HCT116 (cell line): ENCODE results near the gene PHF14. TPM values are rescaled to one million over a fixed set of nuclear protein-coding genes. Genes with fewer than 3 reads are reported as not detected.

Experiments used
- ATAC-seq: fragments of 200-7000 bp; cut with Tn5 transposase; 2 replicates; pipeline ENCODE4 v1.9.1; 2020; ENCODE audit warnings: mild to moderate bottlenecking, moderate library complexity
- BruUV-seq: library from RNA; stranded (reverse); fragments of 400-500 nt; replicated peaks from 2 replicates; lab custom pipeline; 2021; lab: Mats Ljungman, UMichigan
- CTCF ChIA-PET: fragments of 300-600 bp; sonication (Branson Sonifier 250); formaldehyde crosslinking; loops from one replicate; lab custom pipeline; 2021; ENCODE audit warnings: antibody characterized with exemption; lab: Charles Lee
- POLR2A ChIA-PET: fragments of 300-600, 350-600 bp; sonication (Branson Sonifier 250); formaldehyde crosslinking; loops from one replicate; lab custom pipeline; 2021; ENCODE audit warnings: antibody characterized with exemption; lab: Charles Lee
- RAD21 ChIA-PET, 2 experiments: fragments of 300-600 bp; sonication (Branson Sonifier 250); formaldehyde crosslinking; loops; one replicate each; lab custom pipeline; 2023; ENCODE audit warnings: low total read pairs in 2 of 2; ENCODE audit not compliant: uncharacterized antibody in 2 of 2, unreplicated experiment in 2 of 2, low non-redundant PET in 1 of 2; lab: Charles Lee
- DNase-seq: peaks from one replicate; pipeline ENCODE4 v3.0.0-alpha.2; 2010; ENCODE audit warnings: low read depth, low spot score
- H2AFZ ChIP-seq: fragments of 200-600 bp; shearing (Covaris generic), sonication (generic); 2 replicates; pipeline ENCODE4 v1.6.1; 2017; ENCODE audit warnings: low read depth, mixed run types, mixed read lengths, antibody characterized with exemption, low read length; ENCODE audit not compliant: poor library complexity, severe bottlenecking
- H3K27ac ChIP-seq: 2 replicates; pipeline ENCODE4 v1.5.1; 2012; ENCODE audit warnings: low read depth, low read length
- H3K27me3 ChIP-seq: fragments of 200-600 bp; sonication (generic); 2 replicates; pipeline ENCODE4 v1.6.1; 2016; ENCODE audit warnings: mixed run types, low read length, mixed read lengths; ENCODE audit not compliant: insufficient read depth
- H3K36me3 ChIP-seq, 2 experiments: fragments of 200-500 bp in 1 of 2; fragments of 200-600 bp in 1 of 2; sonication (Bioruptor generic) in 1 of 2; sonication (generic) in 1 of 2; 2 replicates each; pipeline versions ENCODE4 v1.5.1 to v1.6.1; 2014 to 2016; ENCODE audit warnings: low read length in 2 of 2, inconsistent platforms in 1 of 2, mixed read lengths in 1 of 2, mixed run types in 1 of 2; ENCODE audit not compliant: insufficient read depth in 2 of 2, control insufficient read depth in 1 of 2
- H3K4me1 ChIP-seq, 2 experiments: fragments of 200-600 bp in 1 of 2; sonication (generic) in 1 of 2; 2 replicates each; pipeline versions ENCODE4 v1.5.1 to v1.6.1; 2012 to 2017; ENCODE audit warnings: low read length in 2 of 2, inconsistent platforms in 1 of 2, mild to moderate bottlenecking in 1 of 2, mixed read lengths in 1 of 2, mixed run types in 1 of 2, moderate library complexity in 1 of 2; ENCODE audit not compliant: insufficient read depth in 2 of 2, control insufficient read depth in 1 of 2
- H3K4me2 ChIP-seq: fragments of 200-600 bp; sonication (generic); 2 replicates; pipeline ENCODE4 v1.6.1; 2017; ENCODE audit warnings: mixed run types, low read length, mixed read lengths
- H3K4me3 ChIP-seq, 2 experiments: fragments of 200-600 bp in 1 of 2; sonication (generic) in 1 of 2; replicated peaks in 1 of 2; 2 replicates each; pipeline ENCODE4 v1.5.1; 2011 to 2016; ENCODE audit warnings: low read length in 2 of 2, control low read depth in 1 of 2, low read depth in 1 of 2, mild to moderate bottlenecking in 1 of 2, mixed read lengths in 1 of 2, mixed run types in 1 of 2
- H3K79me2 ChIP-seq: fragments of 200-600 bp; sonication (generic); 2 replicates; pipeline ENCODE4 v1.6.1; 2017; ENCODE audit warnings: mild to moderate bottlenecking, mixed run types, low read length, moderate library complexity, mixed read lengths; ENCODE audit not compliant: insufficient read depth
- H3K9ac ChIP-seq: fragments of 200-600 bp; sonication (generic); 2 replicates; pipeline ENCODE4 v1.6.1; 2016; ENCODE audit warnings: low read length, mixed read lengths
- H3K9me2 ChIP-seq: fragments of 200-600 bp; sonication (generic), shearing (Covaris generic); 2 replicates; pipeline ENCODE4 v1.6.1; 2017; ENCODE audit warnings: mixed run types, mild to moderate bottlenecking, moderate library complexity; ENCODE audit not compliant: insufficient read depth
- H3K9me3 ChIP-seq, 2 experiments: fragments of 200-500 bp in 1 of 2; fragments of 200-600 bp in 1 of 2; sonication (Bioruptor generic) in 1 of 2; sonication (generic) in 1 of 2; 2 replicates each; pipeline ENCODE4 v1.6.1; 2014 to 2017; ENCODE audit warnings: low read length in 2 of 2, mixed read lengths in 2 of 2, inconsistent platforms in 1 of 2, low read depth in 1 of 2, mild to moderate bottlenecking in 1 of 2, mixed run types in 1 of 2, moderate library complexity in 1 of 2; ENCODE audit not compliant: control insufficient read depth in 1 of 2, insufficient read depth in 1 of 2
- H4K20me1 ChIP-seq: fragments of 200-600 bp; sonication (generic), shearing (Covaris generic); 2 replicates; pipeline ENCODE4 v1.6.1; 2017; ENCODE audit warnings: mixed run types, mild to moderate bottlenecking, moderate library complexity; ENCODE audit not compliant: insufficient read depth
- CBX3 ChIP-seq: IDR thresholded peaks from 2 replicates; pipeline ENCODE4 v1.6.1; 2012; ENCODE audit warnings: low read depth
- CEBPB ChIP-seq: IDR thresholded peaks from 2 replicates; pipeline ENCODE4 v1.6.1; 2012; ENCODE audit warnings: low read depth
- EZH2 ChIP-seq: fragments of 200-600 bp; sonication (generic); IDR thresholded peaks from 2 replicates; pipeline ENCODE4 v1.6.1; 2017; ENCODE audit warnings: antibody characterized with exemption, mixed run types
- EZH2phosphoT487 ChIP-seq: fragments of 200-600 bp; IDR thresholded peaks from 2 replicates; pipeline ENCODE4 v1.6.1; 2018; ENCODE audit warnings: antibody characterized with exemption, borderline replicate concordance
- FOSL1 ChIP-seq: IDR thresholded peaks from 2 replicates; pipeline ENCODE4 v1.6.1; 2012; ENCODE audit warnings: low read depth
- JUND ChIP-seq: IDR thresholded peaks from 2 replicates; pipeline ENCODE4 v1.6.1; 2012
- POLR2A ChIP-seq: IDR thresholded peaks from 2 replicates; pipeline ENCODE4 v1.7.0; 2011; ENCODE audit warnings: borderline replicate concordance; ENCODE audit not compliant: insufficient read depth, insufficient read length; ENCODE audit errors: extremely low read depth
- POLR2AphosphoS5 ChIP-seq: IDR thresholded peaks from 2 replicates; pipeline ENCODE4 v1.6.1; 2011; ENCODE audit warnings: mild to moderate bottlenecking, low read depth, low read length, moderate library complexity
- SIN3A ChIP-seq: IDR thresholded peaks from 2 replicates; pipeline ENCODE4 v1.6.1; 2012; ENCODE audit warnings: low read depth
- SP1 ChIP-seq: IDR thresholded peaks from 2 replicates; pipeline ENCODE4 v1.6.1; 2012; ENCODE audit warnings: low read depth
- TCF7L2 ChIP-seq: IDR thresholded peaks from 2 replicates; pipeline ENCODE4 v1.7.0; 2011; ENCODE audit warnings: borderline replicate concordance, inconsistent platforms; ENCODE audit not compliant: insufficient read depth, insufficient read length; ENCODE audit errors: extremely low read depth
- YY1 ChIP-seq: IDR thresholded peaks from 2 replicates; pipeline ENCODE4 v1.6.1; 2011; ENCODE audit warnings: low read length, low read depth, moderate library complexity, mild to moderate bottlenecking; ENCODE audit not compliant: insufficient replicate concordance; ENCODE audit errors: extremely low read depth
- ZFX ChIP-seq: fragments of 450-650 bp; IDR thresholded peaks from 2 replicates; pipeline ENCODE4 v1.6.1; 2017
- ZNF274 ChIP-seq: fragments of 200-500 bp; sonication (Bioruptor generic); IDR thresholded peaks from 2 replicates; pipeline ENCODE4 v1.6.1; 2014; ENCODE audit warnings: mild to moderate bottlenecking, low read depth, low read length, inconsistent platforms
- intact Hi-C: fragments of 100-400 bp; cut with micrococcal nuclease; formaldehyde crosslinking; loops from 2 replicates; pipeline ENCODE4 v1.10.0; 2022
- total RNA-seq: library from RNA; stranded (reverse); gene quantifications from one replicate; pipeline ENCODE4 v1.2.1, GENCODE V29; 2021; ENCODE audit not compliant: unreplicated experiment
- TF ChIP-seq, protein P1 (sequence below), 3 experiments: fragments of 200-600 bp in 1 of 3; sonication (generic) in 1 of 3; IDR thresholded peaks in 2 of 3; conservative IDR thresholded peaks in 1 of 3; 2 replicates each; pipeline ENCODE4 v1.5.1; 2012 to 2017; ENCODE audit warnings: low read depth in 2 of 3, low read length in 2 of 3, antibody characterized with exemption in 1 of 3, borderline replicate concordance in 1 of 3, control low read depth in 1 of 3, mild to moderate bottlenecking in 1 of 3, mixed read lengths in 1 of 3, mixed run types in 1 of 3, moderate library complexity in 1 of 3; ENCODE audit not compliant: insufficient read depth in 1 of 3
- TF ChIP-seq, protein P2 (sequence below): IDR thresholded peaks from 2 replicates; pipeline ENCODE4 v1.6.1; 2012
- TF ChIP-seq, protein P3 (sequence below): IDR thresholded peaks from 2 replicates; pipeline ENCODE4 v1.6.1; 2012; ENCODE audit warnings: low read depth
- TF ChIP-seq, protein P4 (sequence below): IDR thresholded peaks from 2 replicates; pipeline ENCODE4 v1.6.1; 2012

Gene PHF14
- total RNA-seq, 1 experiment from 2014 or later = 13.8 TPM

DNA sequence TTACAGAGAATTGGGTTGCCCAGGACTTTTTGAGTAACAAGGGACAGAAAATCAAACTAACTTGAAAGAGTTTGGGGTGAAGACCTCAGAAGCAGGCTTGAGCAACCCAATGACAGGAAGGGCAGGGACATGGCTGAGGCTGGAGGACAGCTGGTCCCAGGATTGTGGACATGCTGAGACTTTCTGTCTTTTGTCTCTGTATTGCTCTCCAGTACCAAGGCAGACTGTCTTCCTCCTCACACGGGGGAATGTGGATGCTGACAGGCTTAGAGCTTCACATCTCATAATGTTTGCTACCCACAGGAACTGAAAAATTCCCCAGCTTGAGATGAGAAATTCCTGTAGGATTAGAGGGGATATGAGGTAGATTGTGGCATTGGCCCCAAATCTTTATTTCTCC, 229.6 kb downstream of the PHF14 start:
- intact Hi-C loops = no loop called here
- Histone ChIP-seq H4K20me1 (no peaks in the 10 kb centered on the region), H3K4me2 (no peak overlapping the region), H3K36me3 (no peaks in the 10 kb centered on the region), H3K27ac (no peak overlapping the region), H3K79me2 (no peaks in the 10 kb centered on the region), H3K9ac (no peak overlapping the region), H3K9me2 (no peaks in the 10 kb centered on the region)
- ChIA-PET CTCF (no interaction called here), RAD21 (no interaction called here)
- BruUV-seq = no TSS peak
- TF ChIP-seq CEBPB (no peak), EZH2 (no peak), FOSL1 (no peak), POLR2A (no peak), CBX3 (no peak), POLR2AphosphoS5 (no peak), SP1 (no peak), TCF7L2 (no peak), ZNF274 (no peak), ZFX (no peak), YY1 (no peak), SIN3A (no peak), EZH2phosphoT487 (no peak), JUND (no peak)
- TF ChIP-seq, protein P1, sequence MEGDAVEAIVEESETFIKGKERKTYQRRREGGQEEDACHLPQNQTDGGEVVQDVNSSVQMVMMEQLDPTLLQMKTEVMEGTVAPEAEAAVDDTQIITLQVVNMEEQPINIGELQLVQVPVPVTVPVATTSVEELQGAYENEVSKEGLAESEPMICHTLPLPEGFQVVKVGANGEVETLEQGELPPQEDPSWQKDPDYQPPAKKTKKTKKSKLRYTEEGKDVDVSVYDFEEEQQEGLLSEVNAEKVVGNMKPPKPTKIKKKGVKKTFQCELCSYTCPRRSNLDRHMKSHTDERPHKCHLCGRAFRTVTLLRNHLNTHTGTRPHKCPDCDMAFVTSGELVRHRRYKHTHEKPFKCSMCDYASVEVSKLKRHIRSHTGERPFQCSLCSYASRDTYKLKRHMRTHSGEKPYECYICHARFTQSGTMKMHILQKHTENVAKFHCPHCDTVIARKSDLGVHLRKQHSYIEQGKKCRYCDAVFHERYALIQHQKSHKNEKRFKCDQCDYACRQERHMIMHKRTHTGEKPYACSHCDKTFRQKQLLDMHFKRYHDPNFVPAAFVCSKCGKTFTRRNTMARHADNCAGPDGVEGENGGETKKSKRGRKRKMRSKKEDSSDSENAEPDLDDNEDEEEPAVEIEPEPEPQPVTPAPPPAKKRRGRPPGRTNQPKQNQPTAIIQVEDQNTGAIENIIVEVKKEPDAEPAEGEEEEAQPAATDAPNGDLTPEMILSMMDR (IDR thresholded peaks at IDR 0.05 in 2 of 3, conservative IDR thresholded peaks at IDR 0.05 in 1 of 3; ENCODE audit: borderline replicate concordance in 1 of 3, insufficient read depth in 1 of 3, low read depth in 2 of 3, low read length in 2 of 3) = no peak
- TF ChIP-seq, protein P2, sequence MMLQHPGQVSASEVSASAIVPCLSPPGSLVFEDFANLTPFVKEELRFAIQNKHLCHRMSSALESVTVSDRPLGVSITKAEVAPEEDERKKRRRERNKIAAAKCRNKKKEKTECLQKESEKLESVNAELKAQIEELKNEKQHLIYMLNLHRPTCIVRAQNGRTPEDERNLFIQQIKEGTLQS = no peak
- TF ChIP-seq, protein P3, sequence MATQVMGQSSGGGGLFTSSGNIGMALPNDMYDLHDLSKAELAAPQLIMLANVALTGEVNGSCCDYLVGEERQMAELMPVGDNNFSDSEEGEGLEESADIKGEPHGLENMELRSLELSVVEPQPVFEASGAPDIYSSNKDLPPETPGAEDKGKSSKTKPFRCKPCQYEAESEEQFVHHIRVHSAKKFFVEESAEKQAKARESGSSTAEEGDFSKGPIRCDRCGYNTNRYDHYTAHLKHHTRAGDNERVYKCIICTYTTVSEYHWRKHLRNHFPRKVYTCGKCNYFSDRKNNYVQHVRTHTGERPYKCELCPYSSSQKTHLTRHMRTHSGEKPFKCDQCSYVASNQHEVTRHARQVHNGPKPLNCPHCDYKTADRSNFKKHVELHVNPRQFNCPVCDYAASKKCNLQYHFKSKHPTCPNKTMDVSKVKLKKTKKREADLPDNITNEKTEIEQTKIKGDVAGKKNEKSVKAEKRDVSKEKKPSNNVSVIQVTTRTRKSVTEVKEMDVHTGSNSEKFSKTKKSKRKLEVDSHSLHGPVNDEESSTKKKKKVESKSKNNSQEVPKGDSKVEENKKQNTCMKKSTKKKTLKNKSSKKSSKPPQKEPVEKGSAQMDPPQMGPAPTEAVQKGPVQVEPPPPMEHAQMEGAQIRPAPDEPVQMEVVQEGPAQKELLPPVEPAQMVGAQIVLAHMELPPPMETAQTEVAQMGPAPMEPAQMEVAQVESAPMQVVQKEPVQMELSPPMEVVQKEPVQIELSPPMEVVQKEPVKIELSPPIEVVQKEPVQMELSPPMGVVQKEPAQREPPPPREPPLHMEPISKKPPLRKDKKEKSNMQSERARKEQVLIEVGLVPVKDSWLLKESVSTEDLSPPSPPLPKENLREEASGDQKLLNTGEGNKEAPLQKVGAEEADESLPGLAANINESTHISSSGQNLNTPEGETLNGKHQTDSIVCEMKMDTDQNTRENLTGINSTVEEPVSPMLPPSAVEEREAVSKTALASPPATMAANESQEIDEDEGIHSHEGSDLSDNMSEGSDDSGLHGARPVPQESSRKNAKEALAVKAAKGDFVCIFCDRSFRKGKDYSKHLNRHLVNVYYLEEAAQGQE = no peak
- TF ChIP-seq, protein P4, sequence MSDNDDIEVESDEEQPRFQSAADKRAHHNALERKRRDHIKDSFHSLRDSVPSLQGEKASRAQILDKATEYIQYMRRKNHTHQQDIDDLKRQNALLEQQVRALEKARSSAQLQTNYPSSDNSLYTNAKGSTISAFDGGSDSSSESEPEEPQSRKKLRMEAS = no peak
- TF ChIP-seq, all 23 proteins: peak for 0
- Histone ChIP-seq H3K27me3 (no peaks in the 10 kb centered on the region), H3K9me3 (no peaks in the 10 kb centered on the region), H3K4me1 (no peaks in the 10 kb centered on the region), H3K4me3 (no peak overlapping the region), H2AFZ (no peak overlapping the region)
- ATAC-seq (no peak), DNase-seq (no peak)
- POLR2A ChIA-PET = no interaction called here
